Measurements from ENCODE around the gene AK4.
"Not testable (repeated sequence)": the region's sequence is repeated elsewhere in the genome, so short reads cannot be mapped to it uniquely, and the experiment has no call there.

The AK4 gene

DNA sequence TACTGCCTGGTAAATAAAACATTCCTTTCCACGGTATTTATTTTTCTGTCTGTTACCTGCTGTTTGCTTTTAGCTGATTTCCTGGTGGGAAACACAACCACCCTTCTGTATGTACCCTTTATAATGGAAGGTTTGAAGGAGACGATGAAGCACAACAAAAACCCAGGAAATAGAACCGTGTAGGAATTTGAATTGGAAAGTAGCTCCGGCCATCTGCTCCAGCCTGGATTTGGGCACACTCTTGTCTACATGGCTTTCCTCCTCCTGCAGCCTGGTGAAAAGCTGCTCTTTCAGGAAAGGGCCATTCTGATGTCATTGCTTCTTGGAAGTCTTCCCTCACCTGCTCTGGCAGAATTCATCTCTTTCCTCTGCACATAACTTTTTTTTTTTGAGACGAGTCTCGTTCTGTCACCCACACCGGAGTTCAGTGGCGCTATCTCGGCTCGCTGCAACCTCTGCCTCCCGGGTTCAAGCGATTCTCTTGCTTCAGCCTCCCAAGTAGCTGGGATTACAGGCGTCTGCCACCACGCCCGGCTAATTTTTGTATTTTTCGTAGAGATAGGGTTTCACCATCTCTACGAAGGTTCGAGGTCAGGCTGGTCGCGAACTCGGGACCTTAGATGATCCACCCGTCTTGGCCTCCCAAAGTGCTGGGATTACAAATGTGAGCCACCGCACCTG is 2.7 kb downstream of the AK4 start:
- DNase-seq (ENCODE audit: low read depth): no peak

DNA sequence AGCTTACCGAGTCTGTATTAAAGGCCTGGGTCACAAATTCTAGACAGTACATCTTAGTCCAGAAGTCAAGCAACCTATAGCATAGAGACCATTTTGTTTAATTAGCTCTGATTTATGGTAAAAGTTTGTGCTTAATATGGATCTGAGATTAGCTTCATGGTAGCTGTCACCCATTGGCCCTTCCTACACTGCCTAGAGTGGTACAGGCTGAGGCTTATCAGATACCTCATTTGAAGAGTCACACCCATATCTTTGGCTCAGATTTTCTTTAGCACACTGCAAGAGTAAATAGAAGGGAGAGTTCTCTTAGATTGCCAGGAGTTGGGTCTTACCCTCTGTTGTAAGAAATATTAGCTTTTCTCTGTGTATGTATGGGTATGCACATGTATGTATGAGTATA is 3.6 kb downstream of the AK4 start:
- no peak for DNase-seq (ENCODE audit: low read depth)

DNA sequence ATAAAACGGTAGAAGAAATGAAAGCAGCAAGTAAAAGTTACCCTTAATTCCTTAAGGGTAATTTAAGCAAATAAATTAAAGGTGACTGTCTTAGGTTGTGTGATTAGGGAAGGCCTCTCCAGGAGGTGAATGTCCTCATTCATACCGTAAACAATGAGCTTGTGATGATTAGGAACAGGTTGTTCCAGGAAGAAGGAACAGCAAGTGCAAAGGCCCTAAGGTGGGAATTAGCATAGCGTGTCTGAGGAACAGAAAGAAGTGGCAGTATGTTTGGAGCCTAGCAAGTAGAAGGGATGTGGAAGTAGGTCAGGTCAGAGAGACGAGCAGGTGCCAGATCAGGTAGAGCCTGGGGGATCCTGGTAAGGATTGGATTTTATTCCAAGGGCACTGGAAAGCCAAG is 5.6 kb downstream of the AK4 start:
- no peak for DNase-seq (ENCODE audit: low read depth)

DNA sequence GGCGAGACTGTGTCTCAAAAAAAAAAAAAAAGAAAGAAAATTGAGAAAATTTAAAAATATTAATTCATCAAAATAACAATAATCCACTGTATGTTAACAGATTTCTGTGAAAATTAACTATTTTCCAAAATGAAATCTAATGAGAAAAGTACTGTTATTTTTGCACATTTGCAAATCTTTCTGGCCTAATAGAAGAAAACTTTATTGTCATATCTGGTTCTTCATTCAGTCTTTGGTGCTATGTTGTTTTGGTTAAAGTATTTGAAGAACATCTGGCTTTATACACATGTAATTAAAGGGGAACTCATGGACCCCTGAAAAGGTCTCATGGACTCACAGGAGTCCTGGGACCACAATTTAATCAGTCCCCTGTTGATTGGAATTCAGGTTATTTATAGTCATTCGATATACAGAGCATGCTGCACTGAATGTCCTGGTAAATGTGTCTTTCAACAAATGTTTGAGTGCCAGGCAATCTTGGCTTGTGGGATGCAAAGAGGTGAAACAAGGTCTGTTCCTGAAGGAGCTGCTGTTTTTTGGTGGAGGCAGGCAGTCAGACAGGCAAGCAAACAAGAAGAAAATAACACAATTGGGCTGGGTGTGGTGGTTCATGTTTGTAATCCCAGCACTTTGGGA is 9.0 kb downstream of the AK4 start:
- no peak for DNase-seq (ENCODE audit: low read depth)

DNA sequence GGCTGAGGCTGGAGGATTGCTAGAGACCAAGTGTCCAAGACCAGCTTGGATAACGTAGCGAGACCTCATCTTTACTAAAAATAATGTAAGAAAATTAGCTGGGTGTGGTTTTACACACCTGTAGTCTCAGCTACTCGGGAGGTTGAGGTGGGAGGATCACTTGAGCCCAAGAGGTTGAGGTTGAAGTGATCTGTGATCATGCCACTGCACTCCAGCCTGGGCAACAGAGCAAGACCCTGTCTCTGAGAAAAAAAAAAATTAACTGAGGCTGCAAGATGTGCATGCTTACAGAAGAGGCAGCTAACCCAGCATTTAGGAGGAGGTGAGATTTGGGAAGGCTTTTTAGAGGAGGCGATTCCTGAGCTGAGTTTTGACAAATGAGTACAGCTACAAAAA is 9.5 kb downstream of the AK4 start:
- no peak for DNase-seq (ENCODE audit: low read depth)

DNA sequence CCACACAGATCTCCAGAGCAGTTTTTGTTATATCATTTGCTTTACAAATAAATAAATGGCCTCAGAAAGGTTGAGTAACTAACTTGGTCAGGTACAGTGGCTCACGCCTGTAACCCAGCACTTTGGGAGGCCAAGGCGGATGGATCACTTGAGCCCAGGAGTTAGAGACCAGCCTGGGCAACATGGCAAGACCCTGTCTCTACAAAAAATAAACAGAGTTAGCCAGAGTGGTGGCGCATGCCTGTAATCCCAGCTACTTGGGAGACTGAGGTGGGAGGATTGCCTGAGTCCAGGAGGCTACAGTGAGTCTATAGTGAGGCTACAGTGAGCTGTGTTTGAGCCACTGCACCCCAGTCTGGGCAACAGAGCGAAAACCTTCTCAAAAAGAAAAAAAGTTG is 11.3 kb downstream of the AK4 start:
- DNase-seq (ENCODE audit: low read depth): not testable (repeated sequence)

DNA sequence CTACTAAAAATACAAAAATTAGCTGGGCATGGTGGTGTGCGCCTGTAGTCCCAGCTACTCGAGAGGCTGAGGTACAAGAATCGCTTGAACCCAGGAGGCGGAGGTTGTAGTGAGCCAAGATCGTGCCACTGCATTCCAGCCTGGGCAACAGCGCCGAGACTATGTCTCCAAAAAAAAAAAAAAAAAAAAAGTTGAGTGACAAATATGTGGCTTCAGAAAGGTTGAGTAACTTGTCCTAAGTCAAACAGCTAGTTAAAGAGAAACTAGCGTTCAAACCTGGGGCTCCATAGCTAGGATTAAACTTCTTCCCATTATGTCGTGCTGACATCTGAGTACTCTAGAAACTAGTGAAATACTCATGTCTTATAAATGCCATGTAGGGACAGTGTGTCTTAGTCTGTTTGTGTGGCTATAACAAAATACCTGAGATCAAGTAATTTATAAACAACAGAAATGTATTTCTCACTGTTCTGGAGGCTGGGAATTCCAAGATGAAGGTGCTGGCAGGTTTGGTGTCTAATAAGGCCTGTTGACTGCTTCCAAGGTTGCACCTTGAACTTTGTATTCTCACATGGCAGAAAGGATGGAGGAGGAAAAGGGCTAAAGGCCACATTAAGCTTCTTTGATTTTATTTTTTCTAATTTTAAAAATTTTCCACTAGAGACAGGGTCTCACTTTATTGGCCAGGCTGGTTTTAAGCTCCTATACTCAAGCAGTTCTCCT is 12.0 kb downstream of the AK4 start:
- DNase-seq (ENCODE audit: low read depth): no peak

DNA sequence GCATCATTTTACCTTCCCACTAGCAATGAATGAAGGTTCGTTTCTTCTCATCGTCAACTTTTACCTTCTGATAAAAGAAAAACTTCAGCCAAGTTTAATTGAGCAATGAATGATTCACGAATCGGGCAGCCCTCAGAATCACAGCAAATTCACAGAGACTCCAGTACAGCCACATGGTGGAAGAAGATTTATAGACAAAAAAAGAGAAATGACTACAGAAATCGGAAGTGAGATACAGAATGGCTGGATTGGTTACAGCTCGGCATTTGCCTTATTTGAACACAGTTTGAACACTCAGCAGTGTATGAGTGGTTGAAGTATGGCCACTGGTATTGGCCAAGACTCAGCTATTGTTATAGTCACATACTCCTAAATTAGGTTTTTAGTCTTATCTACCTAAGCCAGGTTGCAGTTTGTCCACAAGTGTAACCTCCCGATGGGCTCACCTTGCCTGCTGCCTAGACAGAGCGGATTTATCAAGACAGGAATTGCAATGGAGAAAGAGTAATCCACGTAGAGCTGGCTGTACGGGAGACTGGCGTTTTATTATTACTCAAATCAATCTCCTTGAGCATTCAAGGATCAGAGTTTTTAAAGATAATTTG is 15.3 kb downstream of the AK4 start:
- no peak for DNase-seq (ENCODE audit: low read depth)

DNA sequence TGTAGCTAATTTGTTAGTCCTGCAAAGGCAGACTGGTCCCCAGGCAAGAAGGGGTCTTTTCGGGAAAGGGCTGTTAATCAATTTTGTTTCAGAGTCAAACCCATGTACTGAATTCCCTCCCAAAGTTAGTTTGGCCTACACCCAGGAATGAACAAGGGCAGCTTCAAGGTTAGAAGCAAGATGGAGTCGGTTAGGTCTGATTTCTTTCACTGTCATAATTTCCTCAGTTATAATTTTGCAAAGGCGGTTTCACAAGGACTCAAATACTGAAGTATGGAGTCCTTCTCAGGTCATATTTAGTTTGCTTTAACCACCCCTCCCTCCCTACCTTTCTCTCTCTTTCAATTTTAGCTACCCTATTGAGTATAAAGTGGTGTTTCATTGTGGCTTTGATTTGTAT is 16.1 kb downstream of the AK4 start:
- DNase-seq (ENCODE audit: low read depth): not testable (repeated sequence)

DNA sequence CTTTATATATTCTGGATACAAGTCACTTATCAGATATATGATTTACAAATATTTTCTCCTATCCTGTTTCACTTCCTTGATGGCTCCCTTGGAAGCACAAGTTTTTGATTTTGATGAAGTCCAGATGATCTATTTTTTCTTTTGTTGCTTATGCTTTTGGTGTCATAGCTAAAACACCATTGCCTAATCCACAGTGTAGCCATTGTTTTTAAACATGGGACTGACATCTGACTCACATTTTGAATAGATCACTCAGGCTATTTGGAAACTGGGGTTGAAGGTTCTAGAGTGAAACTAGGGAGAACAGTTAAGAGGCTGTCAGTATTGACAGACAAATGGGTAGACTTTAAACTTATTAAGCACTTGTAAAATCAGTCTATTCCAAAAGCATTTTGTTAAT is 16.6 kb downstream of the AK4 start:
- no peak for DNase-seq (ENCODE audit: low read depth)

DNA sequence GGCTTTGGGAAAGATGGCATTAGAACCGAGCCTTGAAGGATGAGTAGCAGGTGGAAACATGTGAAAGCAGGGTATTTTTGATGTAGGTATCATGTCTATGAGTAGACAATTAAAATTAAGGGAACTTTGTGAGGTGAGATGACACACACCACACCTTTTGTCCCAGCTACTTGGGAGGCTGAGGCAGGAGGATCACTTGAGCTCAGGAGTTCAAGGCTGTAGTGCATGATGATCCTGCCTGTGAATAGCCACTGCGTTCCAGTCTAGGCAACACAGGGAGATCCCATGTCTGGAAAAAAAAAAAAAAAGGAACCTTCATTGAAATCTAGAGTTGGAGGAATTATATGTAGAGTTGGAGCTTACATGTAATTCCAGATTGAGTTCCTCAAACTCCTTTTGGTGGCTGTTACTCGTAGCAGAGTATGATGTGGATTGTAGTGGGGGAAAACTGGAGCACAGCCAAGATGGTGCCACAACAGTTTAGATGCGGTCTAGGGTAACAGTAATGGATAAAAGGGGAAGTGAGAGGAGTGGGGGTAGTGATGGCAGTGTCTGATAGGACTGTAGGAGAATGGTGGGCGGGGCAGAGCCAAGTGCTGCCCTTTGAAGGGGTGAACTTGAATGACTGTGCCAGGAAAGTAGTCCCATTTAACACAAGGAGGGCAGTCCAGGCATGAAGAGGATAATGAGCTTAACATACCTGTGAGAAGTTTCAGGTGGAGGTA is 17.4 kb downstream of the AK4 start:
- DNase-seq (ENCODE audit: low read depth): no peak

DNA sequence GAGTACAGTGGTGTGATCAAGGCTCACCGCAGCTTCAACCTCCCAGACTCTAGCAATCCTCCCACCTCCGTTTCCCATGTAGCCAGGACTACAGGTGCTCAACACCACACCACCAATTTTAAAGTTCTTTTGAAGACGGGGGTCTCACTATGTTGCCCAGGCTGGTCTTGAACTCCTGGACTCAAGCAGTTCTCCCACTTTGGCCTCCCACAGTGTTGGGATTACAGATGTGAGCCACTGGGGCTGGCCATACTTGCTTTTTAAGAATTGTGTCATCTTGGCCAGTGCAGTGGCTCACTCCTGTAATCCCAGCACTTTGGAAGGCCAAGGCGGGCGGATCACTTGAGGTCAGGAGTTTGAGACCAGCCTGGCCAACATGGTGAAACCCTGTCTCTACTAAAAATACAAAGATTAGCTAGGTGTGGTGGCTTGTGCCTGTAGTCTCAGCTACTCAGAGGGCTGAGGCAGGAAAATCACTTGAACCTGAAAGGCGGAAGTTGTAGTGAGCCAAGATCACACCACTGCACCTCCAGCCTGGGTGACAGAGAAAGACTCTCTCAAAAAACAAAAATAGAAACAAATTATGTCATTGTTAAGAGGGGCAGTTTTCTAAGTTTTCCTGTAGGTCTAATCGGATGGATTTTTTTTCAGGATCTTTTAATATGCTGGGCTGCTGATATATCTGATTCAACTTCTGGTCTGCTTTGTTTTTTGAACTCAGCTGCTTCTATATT is 18.7 kb downstream of the AK4 start:
- DNase-seq (ENCODE audit: low read depth): no peak

DNA sequence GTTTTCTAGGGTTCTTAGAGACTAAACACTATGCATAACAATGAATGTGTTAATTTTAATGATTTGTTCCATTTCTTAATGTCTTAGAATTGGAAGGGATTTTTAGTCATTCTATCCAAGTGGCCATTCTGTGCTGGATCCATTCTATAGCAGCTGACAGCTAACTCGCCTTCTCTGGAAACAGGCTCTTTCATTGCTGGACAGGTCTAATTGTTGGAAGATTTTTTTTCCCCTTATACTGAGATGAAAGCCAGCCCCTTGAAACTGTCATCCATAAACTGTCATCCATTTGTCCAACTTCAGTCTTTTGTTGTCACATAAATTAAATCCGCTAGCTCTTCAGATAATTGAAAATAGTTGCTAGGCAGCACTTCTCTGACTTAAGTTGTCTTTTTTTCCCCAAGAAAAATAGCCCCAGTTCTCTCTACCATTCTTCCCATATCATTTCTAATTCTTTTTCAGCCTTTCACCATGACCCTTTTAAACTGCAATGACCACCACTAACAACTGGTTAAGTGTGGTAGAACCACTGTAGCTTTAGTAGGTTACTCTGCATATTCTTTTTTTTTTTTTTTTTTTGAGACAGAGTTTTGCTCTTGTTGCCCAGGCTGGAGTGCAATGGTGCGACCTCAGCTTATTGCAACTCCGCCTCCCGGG is 19.7 kb downstream of the AK4 start:
- no peak for DNase-seq (ENCODE audit: low read depth)

DNA sequence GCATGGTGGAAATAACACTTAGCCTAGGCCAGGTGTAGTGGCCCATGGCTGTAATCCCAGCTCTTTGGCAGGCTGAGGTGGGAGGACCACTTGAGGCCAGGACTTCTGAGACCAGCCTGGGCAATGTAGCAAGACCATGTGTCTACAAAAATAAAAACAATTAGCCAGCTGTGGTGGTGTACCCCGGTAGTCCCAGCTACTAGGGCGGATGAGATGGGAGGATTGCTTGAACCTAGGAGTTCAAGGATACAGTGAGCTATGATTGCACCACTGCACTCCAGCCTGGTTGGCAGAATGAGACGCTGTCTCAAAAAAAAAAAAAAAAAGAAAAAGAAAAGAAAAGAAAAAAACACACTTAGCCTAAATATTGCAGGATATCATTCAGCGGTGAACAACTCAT is 20.9 kb downstream of the AK4 start:
- no peak for DNase-seq (ENCODE audit: low read depth)

DNA sequence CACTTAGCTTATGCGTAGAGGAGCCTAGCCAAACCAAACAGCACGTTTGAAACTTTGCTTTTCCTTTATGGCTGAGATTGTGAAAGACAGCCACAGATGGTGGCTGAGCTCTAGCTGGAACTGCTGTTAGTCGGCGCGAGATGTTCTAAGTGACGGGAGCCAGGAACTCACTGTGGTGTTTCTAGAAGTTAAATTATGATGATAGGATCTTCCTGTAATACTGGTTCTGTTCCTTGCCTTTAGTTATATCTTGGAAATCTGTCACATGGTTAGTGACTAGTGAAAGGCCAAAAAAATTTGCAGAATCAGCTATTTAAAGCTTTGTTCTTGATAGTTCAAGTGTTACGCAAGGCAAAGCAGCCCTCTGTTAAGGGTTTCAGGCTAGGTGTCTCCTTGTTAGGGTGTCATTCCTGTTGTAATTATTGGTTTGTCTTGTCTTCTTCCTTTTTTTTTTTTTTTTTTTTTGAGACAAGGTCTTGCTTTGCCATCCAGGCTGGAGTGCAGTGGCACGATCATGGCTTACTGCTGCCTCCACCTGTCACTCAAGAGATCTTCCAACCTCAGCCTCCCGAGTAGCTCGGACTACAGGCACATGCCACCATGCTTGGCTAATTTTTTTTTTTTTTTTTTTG is 22.6 kb downstream of the AK4 start:
- DNase-seq (ENCODE audit: low read depth): no peak

DNA sequence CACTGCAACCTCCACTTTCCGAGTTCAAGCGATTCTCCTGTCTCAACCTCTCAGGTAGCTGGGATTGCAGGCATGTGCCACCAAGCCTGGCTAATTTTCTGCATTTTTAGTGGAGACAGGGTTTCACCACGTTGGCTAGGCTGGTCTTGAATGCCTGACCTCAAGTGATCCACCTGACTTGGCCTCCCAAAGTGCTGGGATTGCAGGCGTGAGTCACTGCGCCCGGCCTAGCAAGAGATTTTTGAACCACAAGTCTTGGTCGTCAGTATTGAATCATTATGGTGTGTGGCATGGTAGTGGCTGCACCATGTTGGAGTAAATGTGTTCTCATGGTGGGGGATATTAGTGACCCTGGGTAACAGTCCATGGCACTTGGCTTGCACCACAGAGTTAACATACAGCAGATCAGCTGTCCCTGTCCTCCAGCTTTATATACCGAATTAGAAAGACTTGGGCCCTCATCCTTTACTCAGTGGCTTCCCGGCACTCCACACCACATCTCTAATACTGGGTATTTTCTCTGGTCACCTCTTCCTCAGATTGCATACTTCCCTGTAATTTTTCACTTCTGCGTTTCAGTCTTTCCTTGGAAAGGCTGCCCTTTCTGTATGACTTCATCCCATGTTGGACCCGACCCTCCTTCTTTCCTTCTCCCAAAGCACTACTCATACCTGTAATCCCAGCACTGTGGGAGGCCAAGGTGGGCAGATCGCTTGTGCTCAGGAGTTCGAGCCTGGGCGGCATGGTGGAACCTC is 25.1 kb downstream of the AK4 start:
- no peak for DNase-seq (ENCODE audit: low read depth)

DNA sequence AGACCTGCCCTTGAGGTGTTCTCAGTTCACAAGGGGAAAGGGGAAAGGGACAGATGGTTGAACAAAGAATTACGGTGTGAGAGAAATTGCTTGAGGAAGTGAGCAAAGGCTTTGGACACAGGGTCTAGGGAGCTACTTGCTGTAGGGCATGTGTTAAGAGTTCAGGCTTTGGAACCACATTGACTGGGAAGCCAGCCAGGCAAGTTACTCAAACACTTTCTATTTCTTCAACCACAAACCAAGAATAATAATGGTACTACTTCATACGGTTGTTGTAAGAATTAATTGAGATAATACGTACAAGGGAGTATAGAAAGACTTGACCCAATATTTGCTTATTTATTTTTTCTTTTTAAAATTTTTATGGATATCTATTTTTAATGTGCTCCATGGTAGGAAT is 26.6 kb downstream of the AK4 start:
- no peak for DNase-seq (ENCODE audit: low read depth)

DNA sequence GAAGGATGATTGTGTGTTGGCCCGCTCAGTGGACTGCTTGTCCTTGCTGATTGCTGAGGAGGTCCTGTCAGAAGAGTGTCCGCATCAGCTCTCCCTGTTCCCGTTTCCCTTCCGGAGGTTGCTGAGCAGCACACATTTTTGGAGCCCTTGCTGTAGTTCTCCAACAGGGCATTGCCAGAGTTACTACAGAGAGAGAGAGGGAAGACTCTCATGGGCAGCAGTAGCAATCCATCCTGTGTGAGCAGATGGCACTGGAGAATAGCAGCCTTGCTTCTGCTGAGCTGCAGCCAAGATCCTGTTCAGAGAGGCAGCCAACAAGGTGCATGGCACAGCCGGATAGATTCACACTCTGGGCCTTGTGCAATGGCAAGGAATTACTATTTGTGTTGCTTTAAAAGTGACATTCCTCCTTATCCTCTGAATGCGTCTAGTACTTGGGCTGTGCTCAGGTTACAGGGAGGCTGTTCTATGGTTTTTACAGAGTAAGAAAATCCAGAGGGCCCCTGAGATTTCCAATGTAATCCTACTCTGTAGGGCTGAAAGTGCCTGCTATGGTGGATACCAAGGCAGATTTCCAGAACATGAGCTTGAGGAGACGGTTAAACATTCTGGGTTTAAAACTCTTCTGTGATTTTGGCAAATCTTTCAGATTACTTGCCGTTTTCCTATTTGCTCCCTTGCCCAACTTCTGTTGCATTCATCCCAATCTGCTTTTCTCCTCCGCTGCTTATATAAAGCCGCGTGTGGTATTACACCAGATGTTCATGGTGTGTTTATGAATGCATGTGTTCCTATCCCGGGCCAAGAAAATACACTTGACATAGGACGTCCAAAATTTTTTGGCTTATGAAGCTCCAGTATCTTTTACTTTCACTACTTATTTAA is 27.4 kb downstream of the AK4 start:
- no peak for DNase-seq (ENCODE audit: low read depth)

DNA sequence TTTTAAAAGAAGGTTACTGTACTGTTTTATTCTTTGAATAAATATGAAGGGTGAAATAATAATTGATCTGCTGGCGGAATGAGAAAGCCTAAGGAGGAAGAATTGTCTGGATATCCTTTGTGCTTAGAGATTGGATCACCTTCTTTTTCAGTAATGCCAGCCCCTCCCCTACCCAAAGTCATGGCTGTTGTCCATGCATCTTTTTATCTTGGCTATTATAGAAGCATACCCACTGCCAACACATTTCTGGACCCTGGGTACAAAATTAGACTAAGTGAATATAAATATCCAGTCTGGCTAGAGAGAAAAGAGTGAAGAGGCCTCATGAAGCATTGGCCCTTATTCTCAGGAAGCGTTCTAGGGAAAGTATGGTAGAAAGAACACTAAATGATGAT is 28.1 kb downstream of the AK4 start:
- no peak for DNase-seq (ENCODE audit: low read depth)
